Medulla oblongata (tissue), 1 donor: Measurements from ENCODE around the gene GNAI3.

Source experiments
- DNase-seq: peaks from one replicate; pipeline ENCODE4 v3.0.0-alpha.2; 2015; ENCODE audit errors: extremely low spot score

The GNAI3 gene

GRCh38 chr1:109660691-109661026 lies 112.2 kb downstream of the GNAI3 start:
- peak; percentile 15 for DNase-seq

- DNase-seq = peak; percentile 1
These were observed 113.0 kb downstream of the GNAI3 start for GRCh38 chr1:109661391-109661790.

GRCh38 chr1:109664671-109665070 lies 116.3 kb downstream of the GNAI3 start:
- peak; percentile 1 for DNase-seq

- DNase-seq = peak; percentile 89
These were observed 119.2 kb downstream of the GNAI3 start, which contains the start of gene GSTM2 for GRCh38 chr1:109667452-109668122. GSTM2 (plus strand) TSS chr1:109668057; CDS start chr1:109668116, 59 bp downstream.
